ENCODE data around the gene PPP6R2.

DNA sequence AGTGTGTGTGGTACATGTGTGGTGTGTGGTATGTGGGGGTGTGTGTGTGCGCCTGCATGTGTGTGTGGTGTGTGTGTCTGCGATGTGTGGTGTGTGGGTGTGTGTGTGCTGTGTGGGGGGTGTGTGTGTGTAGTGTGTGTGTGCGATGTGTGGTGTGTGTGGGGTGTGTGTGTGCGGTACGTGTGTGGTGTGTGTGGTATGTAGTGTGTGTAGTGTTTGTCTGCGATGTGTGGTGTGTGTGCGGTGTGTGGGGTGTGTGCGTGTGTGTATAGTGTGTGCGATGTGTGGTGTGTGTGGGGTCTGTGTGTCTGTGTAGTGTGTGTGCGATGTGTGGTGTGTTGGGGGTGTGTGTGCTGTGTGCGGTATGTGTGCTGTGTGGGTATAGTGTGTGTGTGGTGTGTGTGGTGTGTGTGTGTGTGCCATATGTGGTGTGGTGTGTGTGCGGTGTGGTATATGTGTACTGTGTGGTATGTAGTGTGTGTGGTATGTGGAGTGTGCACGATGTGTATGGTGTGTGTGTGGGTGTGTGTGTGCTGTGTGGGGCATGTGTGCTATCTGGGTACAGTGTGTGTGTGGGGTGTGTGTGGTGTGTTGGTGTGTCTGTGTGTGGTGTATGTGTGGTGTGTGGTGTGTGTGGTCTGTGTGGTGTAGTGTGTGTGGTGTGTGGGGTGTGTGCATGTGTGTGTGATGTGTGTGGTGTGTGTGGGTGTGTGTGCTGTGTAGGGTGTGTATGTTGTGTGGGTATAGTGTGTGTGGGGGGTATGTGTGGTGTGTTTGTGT is 5.7 kb upstream of the PPP6R2 start:
- TF ChIP-seq, protein P1, sequence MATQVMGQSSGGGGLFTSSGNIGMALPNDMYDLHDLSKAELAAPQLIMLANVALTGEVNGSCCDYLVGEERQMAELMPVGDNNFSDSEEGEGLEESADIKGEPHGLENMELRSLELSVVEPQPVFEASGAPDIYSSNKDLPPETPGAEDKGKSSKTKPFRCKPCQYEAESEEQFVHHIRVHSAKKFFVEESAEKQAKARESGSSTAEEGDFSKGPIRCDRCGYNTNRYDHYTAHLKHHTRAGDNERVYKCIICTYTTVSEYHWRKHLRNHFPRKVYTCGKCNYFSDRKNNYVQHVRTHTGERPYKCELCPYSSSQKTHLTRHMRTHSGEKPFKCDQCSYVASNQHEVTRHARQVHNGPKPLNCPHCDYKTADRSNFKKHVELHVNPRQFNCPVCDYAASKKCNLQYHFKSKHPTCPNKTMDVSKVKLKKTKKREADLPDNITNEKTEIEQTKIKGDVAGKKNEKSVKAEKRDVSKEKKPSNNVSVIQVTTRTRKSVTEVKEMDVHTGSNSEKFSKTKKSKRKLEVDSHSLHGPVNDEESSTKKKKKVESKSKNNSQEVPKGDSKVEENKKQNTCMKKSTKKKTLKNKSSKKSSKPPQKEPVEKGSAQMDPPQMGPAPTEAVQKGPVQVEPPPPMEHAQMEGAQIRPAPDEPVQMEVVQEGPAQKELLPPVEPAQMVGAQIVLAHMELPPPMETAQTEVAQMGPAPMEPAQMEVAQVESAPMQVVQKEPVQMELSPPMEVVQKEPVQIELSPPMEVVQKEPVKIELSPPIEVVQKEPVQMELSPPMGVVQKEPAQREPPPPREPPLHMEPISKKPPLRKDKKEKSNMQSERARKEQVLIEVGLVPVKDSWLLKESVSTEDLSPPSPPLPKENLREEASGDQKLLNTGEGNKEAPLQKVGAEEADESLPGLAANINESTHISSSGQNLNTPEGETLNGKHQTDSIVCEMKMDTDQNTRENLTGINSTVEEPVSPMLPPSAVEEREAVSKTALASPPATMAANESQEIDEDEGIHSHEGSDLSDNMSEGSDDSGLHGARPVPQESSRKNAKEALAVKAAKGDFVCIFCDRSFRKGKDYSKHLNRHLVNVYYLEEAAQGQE (tag by site-specific recombination; IDR thresholded peaks at IDR 0.05) = no peak
- no peak for TF ChIP-seq SETDB1 (IDR thresholded peaks at IDR 0.05; ENCODE audit: insufficient read length, low read length)
- no peak; the same call in 1 of the 2 replicates for TF ChIP-seq YY1 (tag by site-specific recombination; IDR thresholded peaks at IDR 0.05)
- TF ChIP-seq, protein P2, sequence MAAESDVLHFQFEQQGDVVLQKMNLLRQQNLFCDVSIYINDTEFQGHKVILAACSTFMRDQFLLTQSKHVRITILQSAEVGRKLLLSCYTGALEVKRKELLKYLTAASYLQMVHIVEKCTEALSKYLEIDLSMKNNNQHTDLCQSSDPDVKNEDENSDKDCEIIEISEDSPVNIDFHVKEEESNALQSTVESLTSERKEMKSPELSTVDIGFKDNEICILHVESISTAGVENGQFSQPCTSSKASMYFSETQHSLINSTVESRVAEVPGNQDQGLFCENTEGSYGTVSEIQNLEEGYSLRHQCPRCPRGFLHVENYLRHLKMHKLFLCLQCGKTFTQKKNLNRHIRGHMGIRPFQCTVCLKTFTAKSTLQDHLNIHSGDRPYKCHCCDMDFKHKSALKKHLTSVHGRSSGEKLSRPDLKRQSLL (tag by site-specific recombination; IDR thresholded peaks at IDR 0.05) = no peak
- no peak for TF ChIP-seq ZNF76 (tag by site-specific recombination; IDR thresholded peaks at IDR 0.05; ENCODE audit: borderline replicate concordance, low read depth)
- TF ChIP-seq ZNF221 (tag by site-specific recombination; IDR thresholded peaks at IDR 0.05; ENCODE audit: borderline replicate concordance) = no peak
- TF ChIP-seq ZNF10 (tag by site-specific recombination; IDR thresholded peaks at IDR 0.05) = no peak
- TF ChIP-seq, protein P3, sequence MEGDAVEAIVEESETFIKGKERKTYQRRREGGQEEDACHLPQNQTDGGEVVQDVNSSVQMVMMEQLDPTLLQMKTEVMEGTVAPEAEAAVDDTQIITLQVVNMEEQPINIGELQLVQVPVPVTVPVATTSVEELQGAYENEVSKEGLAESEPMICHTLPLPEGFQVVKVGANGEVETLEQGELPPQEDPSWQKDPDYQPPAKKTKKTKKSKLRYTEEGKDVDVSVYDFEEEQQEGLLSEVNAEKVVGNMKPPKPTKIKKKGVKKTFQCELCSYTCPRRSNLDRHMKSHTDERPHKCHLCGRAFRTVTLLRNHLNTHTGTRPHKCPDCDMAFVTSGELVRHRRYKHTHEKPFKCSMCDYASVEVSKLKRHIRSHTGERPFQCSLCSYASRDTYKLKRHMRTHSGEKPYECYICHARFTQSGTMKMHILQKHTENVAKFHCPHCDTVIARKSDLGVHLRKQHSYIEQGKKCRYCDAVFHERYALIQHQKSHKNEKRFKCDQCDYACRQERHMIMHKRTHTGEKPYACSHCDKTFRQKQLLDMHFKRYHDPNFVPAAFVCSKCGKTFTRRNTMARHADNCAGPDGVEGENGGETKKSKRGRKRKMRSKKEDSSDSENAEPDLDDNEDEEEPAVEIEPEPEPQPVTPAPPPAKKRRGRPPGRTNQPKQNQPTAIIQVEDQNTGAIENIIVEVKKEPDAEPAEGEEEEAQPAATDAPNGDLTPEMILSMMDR (tag by site-specific recombination; IDR thresholded peaks at IDR 0.05) = no peak
- TF ChIP-seq ZNF544 (tag by site-specific recombination; IDR thresholded peaks at IDR 0.05) = no peak
- TF ChIP-seq MYNN (tag by site-specific recombination; IDR thresholded peaks at IDR 0.05; ENCODE audit: borderline replicate concordance) = no peak
- TF ChIP-seq ZNF335 (tag by site-specific recombination; conservative IDR thresholded peaks at IDR 0.05) = no peak
- TF ChIP-seq FEZF1 (tag by site-specific recombination; IDR thresholded peaks at IDR 0.05) = no peak
